ENCODE results near the gene MCOLN3. TPM values are rescaled to one million over a fixed set of nuclear protein-coding genes. Genes with fewer than 3 reads are reported as not detected.

The MCOLN3 gene
- total RNA-seq, 2 donors from 2014 or later = 10.1 to 12.6 TPM

GRCh38 chr1:85060038-85060437 lies 11.7 kb upstream of the MCOLN3 start:
- Histone ChIP-seq H3K4me1 (ENCODE audit: control insufficient read depth, insufficient read depth, low read length) (peaks cover 3% of the 10 kb centered on the region), H3K27ac (ENCODE audit: low read depth, low read length) (no peak overlapping the region), H3K36me3 (ENCODE audit: control insufficient read depth, insufficient read depth, low read length) (no peaks in the 10 kb centered on the region), H3K27me3 (ENCODE audit: control insufficient read depth, insufficient read depth, low read length, poor library complexity, severe bottlenecking) (peaks cover 7% of the 10 kb centered on the region), H3K4me3 (ENCODE audit: low read length) (no peak overlapping the region), H3K9me3 (ENCODE audit: control insufficient read depth, low read length) (no peaks in the 10 kb centered on the region), H3K9ac (ENCODE audit: extremely low read depth, low read length, poor library complexity, severe bottlenecking) (no peak overlapping the region)
- peaks cover 22% of the 10 kb centered on the region for H3K27me3 Mint-ChIP-seq (ENCODE audit: insufficient read depth)
- H3K36me3 Mint-ChIP-seq (ENCODE audit: low read depth) = no peaks in the 10 kb centered on the region
- no peak overlapping the region for H3K27ac Mint-ChIP-seq
- H3K9me3 Mint-ChIP-seq = no peaks in the 10 kb centered on the region
- H3K4me3 Mint-ChIP-seq = no peak overlapping the region
- 91 to 92% methylated on average over 2 of the region's 2 CpGs for WGBS, 2 experiments (ENCODE audit: insufficient coverage in 1 of 2, insufficient read length in 1 of 2)
- peaks cover 8% of the 10 kb centered on the region for H3K4me1 Mint-ChIP-seq
- TF ChIP-seq CTCF (conservative IDR thresholded peaks at IDR 0.05) = no peak
- DNase-seq = no peak

- Histone ChIP-seq H3K27ac (ENCODE audit: low read depth, low read length) (no peak overlapping the region), H3K36me3 (ENCODE audit: control insufficient read depth, insufficient read depth, low read length) (no peaks in the 10 kb centered on the region), H3K9ac (ENCODE audit: extremely low read depth, low read length, poor library complexity, severe bottlenecking) (no peak overlapping the region), H3K9me3 (ENCODE audit: control insufficient read depth, low read length) (no peaks in the 10 kb centered on the region), H3K27me3 (ENCODE audit: control insufficient read depth, insufficient read depth, low read length, poor library complexity, severe bottlenecking) (peaks cover 7% of the 10 kb centered on the region), H3K4me3 (ENCODE audit: low read length) (no peak overlapping the region), H3K4me1 (ENCODE audit: control insufficient read depth, insufficient read depth, low read length) (peaks cover 3% of the 10 kb centered on the region)
- Mint-ChIP-seq H3K9me3 (no peaks in the 10 kb centered on the region), H3K27me3 (ENCODE audit: insufficient read depth) (peaks cover 22% of the 10 kb centered on the region), H3K36me3 (ENCODE audit: low read depth) (no peaks in the 10 kb centered on the region), H3K27ac (no peak overlapping the region), H3K4me3 (no peak overlapping the region), H3K4me1 (peaks cover 11% of the 10 kb centered on the region)
- no peak for DNase-seq
- 87 to 100% methylated on average over 2 of the region's 2 CpGs for WGBS, 2 experiments (ENCODE audit: insufficient coverage in 1 of 2, insufficient read length in 1 of 2)
- no peak for TF ChIP-seq CTCF (conservative IDR thresholded peaks at IDR 0.05)
Observed at GRCh38 chr1:85059563-85059962, 11.3 kb upstream of the MCOLN3 start.

GRCh38 chr1:85058786-85059185 lies 10.5 kb upstream of the MCOLN3 start:
- Histone ChIP-seq H3K36me3 (ENCODE audit: control insufficient read depth, insufficient read depth, low read length) (no peaks in the 10 kb centered on the region), H3K9ac (ENCODE audit: extremely low read depth, low read length, poor library complexity, severe bottlenecking) (no peak overlapping the region), H3K9me3 (ENCODE audit: control insufficient read depth, low read length) (no peaks in the 10 kb centered on the region), H3K4me1 (ENCODE audit: control insufficient read depth, insufficient read depth, low read length) (peaks cover 3% of the 10 kb centered on the region), H3K27me3 (ENCODE audit: control insufficient read depth, insufficient read depth, low read length, poor library complexity, severe bottlenecking) (peaks cover 7% of the 10 kb centered on the region), H3K27ac (ENCODE audit: low read depth, low read length) (no peak overlapping the region), H3K4me3 (ENCODE audit: low read length) (no peak overlapping the region)
- no peak for DNase-seq
- TF ChIP-seq CTCF (conservative IDR thresholded peaks at IDR 0.05) = no peak
- Mint-ChIP-seq H3K4me3 (no peak overlapping the region), H3K9me3 (no peaks in the 10 kb centered on the region), H3K27me3 (ENCODE audit: insufficient read depth) (peaks cover 22% of the 10 kb centered on the region), H3K36me3 (ENCODE audit: low read depth) (no peaks in the 10 kb centered on the region), H3K4me1 (peaks cover 12% of the 10 kb centered on the region), H3K27ac (no peak overlapping the region)
- 100% methylated on average over 1 of the region's 1 CpG; no CpG with 5 or more reads in 1 of the 2 experiments for WGBS, 2 experiments (ENCODE audit: insufficient coverage in 1 of 2, insufficient read length in 1 of 2)
